Right atrium auricular region (tissue), 2 donors: ENCODE results near the gene BEAN1. TPM values are rescaled to one million over a fixed set of nuclear protein-coding genes. Genes with fewer than 3 reads are reported as not detected.

Experiments
- DNase-seq: peaks from one replicate; pipeline ENCODE4 v3.0.0-alpha.2; 2019; ENCODE audit warnings: low spot score
- H3K27ac ChIP-seq, 2 donors: fragments of 200-600 bp; sonication (generic); 1 replicate in 1 of 2; 2 replicates in 1 of 2; pipeline ENCODE4 v1.5.1; 2016 to 2019
- H3K27me3 ChIP-seq, 2 donors: fragments of 200-600 bp; sonication (generic); one replicate each; pipeline versions ENCODE4 v1.5.1 to v1.6.0; 2017 to 2019
- H3K36me3 ChIP-seq: fragments of 200-600 bp; sonication (generic); one replicate; pipeline ENCODE4 v1.5.1; 2016
- H3K4me1 ChIP-seq, 2 donors: fragments of 200-600 bp; sonication (generic); one replicate each; pipeline versions ENCODE4 v1.5.1 to v1.6.0; 2017 to 2019
- H3K4me3 ChIP-seq, 2 donors: fragments of 200-600 bp; sonication (generic); 1 replicate in 1 of 2; 2 replicates in 1 of 2; pipeline ENCODE4 v1.5.1; 2017 to 2019; ENCODE audit warnings: mild to moderate bottlenecking in 1 of 2, moderate library complexity in 1 of 2
- H3K9me3 ChIP-seq, 2 donors: fragments of 200-600 bp; sonication (generic); one replicate each; pipeline ENCODE4 v1.5.1; 2019
- total RNA-seq, 2 donors: library from RNA; depleted of rRNA; stranded (reverse); fragments of >200 nt; gene quantifications; one replicate each; pipeline ENCODE4 v1.1.0, GENCODE V29; 2016
- TF ChIP-seq, protein P1 (sequence below), 2 donors: fragments of 200-600 bp; sonication (generic); IDR thresholded peaks; one replicate each; pipeline ENCODE4 v1.5.1; 2019; ENCODE audit warnings: antibody characterized with exemption in 2 of 2

The BEAN1 gene
- total RNA-seq, 2 donors from 2014 or later, result 0.48 to 0.75 TPM

DNA sequence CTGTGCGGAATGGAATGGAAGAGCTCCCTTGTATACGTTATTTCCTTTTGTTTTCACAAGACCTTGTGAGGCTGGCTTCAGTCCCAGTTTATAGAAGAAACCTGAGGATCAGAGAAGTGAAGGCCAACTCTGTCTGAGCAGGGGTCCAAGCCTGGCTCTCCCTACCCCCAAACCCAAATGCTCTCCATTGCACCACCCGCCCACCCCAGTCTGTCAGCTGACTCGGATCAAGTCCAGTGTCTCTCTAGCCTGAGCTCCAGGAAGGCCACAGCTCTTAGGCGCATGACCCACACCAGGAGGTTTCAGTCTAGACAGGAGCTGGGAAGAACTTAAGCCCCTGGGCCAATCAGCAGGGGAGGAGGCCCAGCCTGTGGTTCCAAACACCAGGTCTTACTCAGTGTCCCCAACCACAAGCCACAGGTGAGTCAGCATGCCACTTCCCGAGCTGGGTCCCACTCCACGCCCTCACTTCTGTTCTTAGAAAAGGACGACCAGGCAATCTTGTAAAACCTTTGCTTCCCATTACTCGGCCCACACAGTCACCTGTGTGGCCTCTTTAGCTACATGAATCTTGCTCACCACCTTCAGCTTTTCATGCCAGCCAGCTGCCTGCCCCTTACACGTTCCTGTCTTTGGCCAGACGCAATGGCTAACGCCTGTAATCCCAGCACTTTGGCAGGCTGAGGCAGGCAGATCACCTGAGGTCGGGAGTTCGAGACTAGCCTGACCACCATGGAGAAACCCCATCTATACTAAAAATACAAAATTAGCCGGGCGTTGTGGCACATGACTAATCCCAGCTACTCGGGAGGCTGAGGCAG, 95.1 kb downstream of the BEAN1 start:
- DNase-seq, result peak; percentile 65
- H3K27me3 ChIP-seq, result no peaks in the 10 kb centered on the region
- H3K4me1 ChIP-seq, result peaks cover 0 to 66% of the 10 kb centered on the region in 2 donors
- peak overlapping the region; percentile 29 to 58 for H3K27ac ChIP-seq
- TF ChIP-seq, protein P1, sequence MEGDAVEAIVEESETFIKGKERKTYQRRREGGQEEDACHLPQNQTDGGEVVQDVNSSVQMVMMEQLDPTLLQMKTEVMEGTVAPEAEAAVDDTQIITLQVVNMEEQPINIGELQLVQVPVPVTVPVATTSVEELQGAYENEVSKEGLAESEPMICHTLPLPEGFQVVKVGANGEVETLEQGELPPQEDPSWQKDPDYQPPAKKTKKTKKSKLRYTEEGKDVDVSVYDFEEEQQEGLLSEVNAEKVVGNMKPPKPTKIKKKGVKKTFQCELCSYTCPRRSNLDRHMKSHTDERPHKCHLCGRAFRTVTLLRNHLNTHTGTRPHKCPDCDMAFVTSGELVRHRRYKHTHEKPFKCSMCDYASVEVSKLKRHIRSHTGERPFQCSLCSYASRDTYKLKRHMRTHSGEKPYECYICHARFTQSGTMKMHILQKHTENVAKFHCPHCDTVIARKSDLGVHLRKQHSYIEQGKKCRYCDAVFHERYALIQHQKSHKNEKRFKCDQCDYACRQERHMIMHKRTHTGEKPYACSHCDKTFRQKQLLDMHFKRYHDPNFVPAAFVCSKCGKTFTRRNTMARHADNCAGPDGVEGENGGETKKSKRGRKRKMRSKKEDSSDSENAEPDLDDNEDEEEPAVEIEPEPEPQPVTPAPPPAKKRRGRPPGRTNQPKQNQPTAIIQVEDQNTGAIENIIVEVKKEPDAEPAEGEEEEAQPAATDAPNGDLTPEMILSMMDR (IDR thresholded peaks at IDR 0.05), result no peak
- H3K4me3 ChIP-seq, result no peak overlapping the region
- peaks cover 15% of the 10 kb centered on the region for H3K36me3 ChIP-seq
- no peaks in the 10 kb centered on the region for H3K9me3 ChIP-seq

DNA sequence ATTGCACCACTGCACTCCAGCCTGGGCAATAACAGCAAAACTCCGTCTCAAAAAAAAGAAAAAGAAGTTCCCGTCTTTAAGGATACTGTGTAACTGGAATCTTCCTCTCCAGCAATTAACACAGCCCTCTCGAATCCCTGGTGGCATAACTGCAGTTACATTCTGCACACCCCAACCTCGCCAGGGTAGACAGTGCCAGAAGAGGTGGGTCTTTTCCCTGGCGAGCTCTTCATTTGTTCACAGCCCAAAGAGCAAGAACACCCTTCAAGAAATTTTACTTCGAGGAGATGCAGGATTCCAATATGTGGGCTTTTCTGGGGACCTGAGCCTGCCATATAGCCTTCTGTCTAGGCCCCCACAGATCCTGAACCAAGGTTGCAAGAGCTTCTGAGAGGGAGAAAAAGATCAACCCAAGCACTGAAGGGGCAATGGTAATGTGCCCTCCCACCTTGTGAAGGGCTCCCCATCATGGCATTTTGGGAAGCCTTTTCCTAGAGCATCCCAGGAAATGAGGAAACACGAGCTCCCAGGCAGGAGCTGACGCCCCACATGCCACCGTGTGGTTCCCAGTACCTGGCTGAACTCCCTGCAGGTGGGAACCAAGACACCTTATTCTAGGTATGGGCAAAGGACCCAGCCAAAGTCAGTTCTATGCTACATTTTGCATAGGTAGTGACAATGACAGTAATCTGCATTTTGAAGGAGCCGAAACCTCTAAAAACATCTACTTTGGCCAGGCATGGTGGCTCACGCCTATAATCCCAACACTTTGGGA, 95.9 kb downstream of the BEAN1 start:
- H3K4me1 ChIP-seq, result peaks cover 0 to 58% of the 10 kb centered on the region in 2 donors
- no peak for DNase-seq
- no peak overlapping the region for H3K4me3 ChIP-seq
- TF ChIP-seq, protein P1 (IDR thresholded peaks at IDR 0.05), result no peak
- no peaks in the 10 kb centered on the region for H3K27me3 ChIP-seq
- no peaks in the 10 kb centered on the region for H3K9me3 ChIP-seq
- H3K36me3 ChIP-seq, result peaks cover 23% of the 10 kb centered on the region
- peak overlapping the region; percentile 32 to 48 for H3K27ac ChIP-seq

DNA sequence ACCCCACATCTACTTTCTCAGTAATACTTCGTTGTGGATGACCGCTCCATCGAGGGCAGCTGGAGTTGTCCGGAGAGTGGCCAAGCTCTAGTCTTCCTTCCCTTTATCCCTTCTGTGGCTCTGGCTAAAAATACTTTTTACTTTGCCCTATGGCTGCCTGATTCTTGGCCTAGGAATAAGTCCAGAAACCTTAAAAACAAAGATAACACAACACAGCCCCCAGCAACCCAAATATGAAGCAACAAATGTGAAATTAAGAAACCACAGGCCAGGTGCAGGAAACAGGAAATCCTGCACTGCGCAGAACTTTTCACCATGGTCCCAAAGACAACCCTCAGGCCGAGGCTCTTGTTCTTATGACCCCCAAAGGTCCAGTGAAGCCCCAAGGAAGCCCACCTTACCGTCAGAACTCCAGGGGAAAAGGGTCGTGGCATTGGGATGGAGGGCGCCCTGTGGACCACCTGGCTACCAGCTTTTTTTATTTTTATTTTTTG, 96.8 kb downstream of the BEAN1 start:
- H3K4me1 ChIP-seq, result peaks cover 0 to 49% of the 10 kb centered on the region in 2 donors
- H3K27ac ChIP-seq, result peak overlapping the region; percentile 32 to 48
- TF ChIP-seq, protein P1 (IDR thresholded peaks at IDR 0.05), result no peak
- H3K4me3 ChIP-seq, result no peak overlapping the region
- no peaks in the 10 kb centered on the region for H3K27me3 ChIP-seq
- H3K36me3 ChIP-seq, result peaks cover 33% of the 10 kb centered on the region
- no peaks in the 10 kb centered on the region for H3K9me3 ChIP-seq
- no peak for DNase-seq

DNA sequence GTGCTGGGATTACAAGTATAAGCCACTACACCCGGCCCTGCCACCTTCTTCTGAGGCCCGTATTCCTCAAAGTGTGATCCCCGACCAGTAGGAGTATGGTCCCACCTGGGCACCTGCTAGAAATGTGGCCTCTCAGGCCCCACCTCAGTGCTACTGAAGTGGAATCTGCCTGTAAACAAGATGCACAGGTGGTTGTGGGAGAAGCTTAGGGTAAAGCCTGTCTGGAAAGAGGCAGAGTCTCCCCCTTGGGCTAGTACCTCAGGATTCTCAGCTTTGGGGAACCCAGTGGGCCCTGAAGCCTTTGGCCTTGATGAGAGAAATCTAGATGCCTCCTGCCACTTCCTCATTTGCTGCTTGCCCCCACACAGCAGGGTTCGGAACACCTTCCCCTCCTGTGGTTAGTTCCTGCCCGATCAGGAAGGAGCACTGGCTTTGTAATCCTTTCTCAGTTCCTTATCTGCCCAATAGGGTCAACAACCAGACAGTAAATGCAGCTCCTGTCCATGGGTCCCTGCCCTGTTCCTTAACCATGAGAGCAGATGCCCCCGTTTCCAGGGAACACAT, 97.6 kb downstream of the BEAN1 start:
- TF ChIP-seq, protein P1 (IDR thresholded peaks at IDR 0.05), result no peak
- peak overlapping the region; percentile 32 to 48 for H3K27ac ChIP-seq
- peaks cover 38% of the 10 kb centered on the region for H3K36me3 ChIP-seq
- H3K4me1 ChIP-seq, result peaks cover 0 to 42% of the 10 kb centered on the region in 2 donors
- no peak overlapping the region for H3K4me3 ChIP-seq
- DNase-seq, result no peak
- H3K27me3 ChIP-seq, result no peaks in the 10 kb centered on the region
- no peaks in the 10 kb centered on the region for H3K9me3 ChIP-seq

DNA sequence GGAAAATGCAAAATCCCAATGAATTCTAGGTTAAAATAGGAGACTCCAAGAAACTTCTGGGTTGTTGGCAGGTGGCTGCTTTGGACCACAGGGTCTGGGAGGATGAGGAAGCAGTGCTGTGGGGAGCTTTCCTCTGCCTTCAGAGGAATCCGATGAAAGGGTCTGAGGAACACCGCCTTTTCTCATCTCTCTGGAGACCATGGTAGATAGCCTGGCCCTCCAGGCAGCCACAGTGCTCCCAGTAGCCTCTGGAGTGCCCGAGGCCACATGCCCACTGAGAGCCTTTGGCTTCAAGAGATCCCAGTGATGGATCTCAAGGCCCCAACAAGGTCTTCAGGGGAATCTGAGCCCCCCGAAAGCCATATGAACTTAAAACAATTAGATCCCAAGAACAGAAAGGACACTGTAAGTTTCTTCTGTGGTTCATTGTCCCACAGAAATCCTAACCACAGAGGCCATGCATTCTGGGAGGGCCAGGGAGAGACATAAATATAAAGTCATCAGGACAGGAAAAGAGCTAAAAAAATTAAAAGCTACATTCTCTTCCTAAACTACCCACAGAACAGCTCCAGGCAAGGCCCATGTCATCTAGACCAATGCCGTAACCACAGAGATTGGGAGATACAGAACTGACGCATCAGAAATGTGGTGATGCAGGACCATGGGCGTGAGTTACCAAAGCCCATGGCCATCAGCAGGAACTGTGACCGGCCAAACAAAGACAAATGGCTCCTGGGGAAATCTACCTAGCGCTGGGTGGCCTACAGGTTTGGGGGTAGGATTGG, 98.5 kb downstream of the BEAN1 start:
- H3K27ac ChIP-seq, result no peak overlapping the region
- H3K4me1 ChIP-seq, result peaks cover 0 to 33% of the 10 kb centered on the region in 2 donors
- no peak overlapping the region for H3K4me3 ChIP-seq
- H3K36me3 ChIP-seq, result peaks cover 43% of the 10 kb centered on the region
- no peaks in the 10 kb centered on the region for H3K9me3 ChIP-seq
- TF ChIP-seq, protein P1 (IDR thresholded peaks at IDR 0.05), result no peak
- DNase-seq, result no peak
- no peaks in the 10 kb centered on the region for H3K27me3 ChIP-seq
